Stimulated activated CD8-positive, alpha-beta memory T cell treated with anti-CD3 and anti-CD28 coated beads, Interleukin-2, amount 100 ng/mL, for 48 hours (primary cell): ENCODE results near the gene HMOX1.
"Not testable (repeated sequence)": the region's sequence is repeated elsewhere in the genome, so short reads cannot be mapped to it uniquely, and the experiment has no call there.

Experiments used
- DNase-seq, 2 donors: peaks; one replicate each; pipeline ENCODE4 v3.0.0-alpha.2; 2020; ENCODE audit warnings: low read depth in 2 of 2

HMOX1 gene

GRCh38 chr22:35349704-35350538 is 31.0 kb upstream of the HMOX1 start:
- DNase-seq = no peak

- peak; percentile 77 to 82 for DNase-seq
These were observed 30.1 kb upstream of the HMOX1 start for GRCh38 chr22:35350539-35351503.

- peak; percentile 60 to 62 for DNase-seq
These were observed 28.4 kb upstream of the HMOX1 start for GRCh38 chr22:35352214-35353111.

GRCh38 chr22:35353318-35353717 is 27.6 kb upstream of the HMOX1 start:
- no peak for DNase-seq

GRCh38 chr22:35354068-35354467 is 26.8 kb upstream of the HMOX1 start:
- no peak for DNase-seq

- DNase-seq = no peak
These were observed 22.8 kb upstream of the HMOX1 start for GRCh38 chr22:35357883-35358621.

GRCh38 chr22:35359380-35360065 is 21.4 kb upstream of the HMOX1 start:
- no peak for DNase-seq

GRCh38 chr22:35361001-35361558 is 19.8 kb upstream of the HMOX1 start:
- no peak for DNase-seq

GRCh38 chr22:35363566-35364086 is 17.3 kb upstream of the HMOX1 start:
- DNase-seq = no peak

GRCh38 chr22:35364230-35364629 is 16.7 kb upstream of the HMOX1 start:
- not testable (repeated sequence) for DNase-seq

- DNase-seq = no peak
These were observed 13.5 kb upstream of the HMOX1 start for GRCh38 chr22:35367331-35367886.

GRCh38 chr22:35368386-35368785 is 12.5 kb upstream of the HMOX1 start:
- DNase-seq = no peak

GRCh38 chr22:35369996-35370395 is 10.9 kb upstream of the HMOX1 start:
- no peak for DNase-seq

- DNase-seq = no peak
These were observed 7.1 kb upstream of the HMOX1 start for GRCh38 chr22:35373781-35374180.

- no peak for DNase-seq
These were observed 5.9 kb upstream of the HMOX1 start for GRCh38 chr22:35375031-35375430.

GRCh38 chr22:35375526-35375925 is 5.4 kb upstream of the HMOX1 start:
- no peak for DNase-seq

- no peak for DNase-seq
These were observed 4.0 kb upstream of the HMOX1 start for GRCh38 chr22:35376728-35377472.

- no peak for DNase-seq
These were observed 3.2 kb upstream of the HMOX1 start for GRCh38 chr22:35377735-35378134.

- DNase-seq = no peak
These were observed 2.3 kb upstream of the HMOX1 start for GRCh38 chr22:35378621-35379020.
